H7 (cell line): ENCODE results near the gene RNF187. TPM values are rescaled to one million over a fixed set of nuclear protein-coding genes. Genes with fewer than 3 reads are reported as not detected.

Source experiments
- DNase-seq: peaks from one replicate; pipeline ENCODE4 v3.0.0; 2012
- H3K27me3 ChIP-seq: 2 replicates; pipeline ENCODE4 v1.6.0; 2011; ENCODE audit warnings: mild to moderate bottlenecking, low read length; ENCODE audit not compliant: control insufficient read depth, insufficient read depth
- H3K36me3 ChIP-seq: replicated peaks from 2 replicates; pipeline ENCODE4 v1.5.1; 2011; ENCODE audit warnings: low read length; ENCODE audit not compliant: control insufficient read depth, insufficient read depth
- H3K4me3 ChIP-seq: 2 replicates; pipeline ENCODE4 v1.5.1; 2011; ENCODE audit warnings: low read depth, mild to moderate bottlenecking, control low read depth, low read length, moderate library complexity; ENCODE audit not compliant: insufficient read depth
- total RNA-seq: library from RNA; depleted of rRNA; stranded (reverse); fragments of >200 nt; shearing (Covaris generic); gene quantifications from 2 replicates; pipeline ENCODE4 v1.2.3, GENCODE V29; 2014

RNF187 gene
- total RNA-seq, 1 experiment from 2014 or later, result 183 TPM

DNA sequence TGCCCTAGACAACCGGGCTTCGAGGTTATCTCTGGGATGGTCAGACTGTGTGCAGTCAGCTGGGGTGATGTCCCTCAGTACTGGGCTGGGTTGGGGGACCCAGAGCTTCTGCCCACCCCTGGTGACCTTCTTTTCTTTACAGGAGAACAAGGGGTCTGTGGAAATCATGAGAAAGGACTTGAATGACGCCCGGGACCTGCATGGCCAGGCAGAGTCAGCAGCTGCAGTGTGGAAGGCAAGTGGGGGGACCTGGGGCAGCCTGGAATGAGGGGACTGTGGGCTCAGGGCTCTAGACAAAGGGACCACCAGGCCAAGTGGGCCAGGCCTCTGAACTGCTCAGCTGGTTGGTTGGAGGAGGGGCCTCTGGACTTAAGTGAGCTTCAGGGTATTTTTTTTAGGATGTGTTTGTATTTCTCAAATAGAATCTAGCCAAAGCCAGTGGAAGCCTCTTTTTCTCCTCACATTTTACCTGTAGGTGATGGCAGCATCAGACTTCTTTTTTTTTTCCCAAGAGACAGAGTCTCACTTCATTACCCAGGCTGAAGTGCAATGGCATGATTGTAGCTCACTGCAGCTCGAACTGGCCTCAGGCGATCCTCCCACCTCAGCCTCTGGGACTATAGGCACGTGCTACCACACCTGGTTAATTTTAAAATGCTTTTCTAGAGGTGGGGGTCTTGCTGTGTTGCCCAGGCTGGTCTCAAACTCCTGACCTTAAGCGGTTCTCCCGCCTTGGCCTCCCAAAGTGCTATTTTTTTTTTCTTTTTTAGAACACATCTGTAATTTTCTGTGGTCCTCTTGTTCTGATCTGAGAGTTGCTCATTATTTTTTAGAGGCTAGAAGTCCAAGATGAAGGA is 1.9 kb downstream of the RNF187 start:
- no peaks in the 10 kb centered on the region for H3K27me3 ChIP-seq
- DNase-seq, result no peak
- peak overlapping the region; percentile 88 for H3K4me3 ChIP-seq
- peaks cover 29% of the 10 kb centered on the region for H3K36me3 ChIP-seq

DNA sequence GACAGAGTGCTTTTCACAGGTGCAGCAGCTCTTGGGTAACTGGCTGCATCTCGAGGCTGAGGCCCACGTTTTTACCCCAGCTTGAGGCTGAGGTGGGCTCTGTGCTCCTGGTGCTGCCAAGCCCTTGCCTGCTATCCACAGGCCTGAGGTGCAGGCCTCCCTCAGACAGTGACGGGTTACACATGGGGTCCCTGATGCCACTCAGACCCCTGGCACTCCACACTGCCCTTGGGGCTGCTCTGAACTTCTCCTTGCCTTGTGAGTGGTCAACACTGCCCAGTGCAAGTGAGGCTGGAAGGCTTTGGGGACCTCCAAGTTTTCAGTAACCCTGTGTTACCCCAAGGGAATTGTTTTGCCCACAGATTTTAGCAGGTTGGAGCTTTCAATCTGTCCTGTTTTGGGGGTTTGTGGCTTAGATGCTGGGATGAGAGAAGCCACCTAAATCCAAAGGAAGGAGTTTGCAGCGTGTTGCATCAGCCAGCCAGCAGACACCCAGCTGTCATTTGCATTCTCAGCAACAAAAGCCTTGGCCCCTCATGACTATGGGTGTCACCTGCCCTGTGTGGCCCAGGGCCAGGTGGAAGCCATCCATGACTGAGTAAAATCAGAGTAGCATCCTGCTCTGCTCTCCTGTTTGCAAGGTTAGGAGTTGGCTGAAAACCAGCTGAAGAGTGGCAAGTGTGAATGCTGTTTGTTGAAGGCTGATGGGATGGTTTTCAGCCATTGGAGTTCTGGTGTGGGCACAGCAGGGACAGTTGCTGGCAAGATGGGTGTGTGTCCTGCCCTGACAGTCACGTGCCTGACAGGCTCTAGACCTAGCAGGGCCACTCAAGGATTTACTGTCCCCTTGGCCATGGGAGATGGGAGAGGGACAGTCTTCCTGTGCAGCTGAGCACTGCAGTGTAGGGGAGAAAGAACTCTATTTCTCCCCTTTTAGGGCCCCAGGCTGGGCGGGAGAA is 3.2 kb downstream of the RNF187 start:
- Histone ChIP-seq H3K36me3 (peaks cover 33% of the 10 kb centered on the region), H3K27me3 (no peaks in the 10 kb centered on the region), H3K4me3 (no peak overlapping the region)
- no peak for DNase-seq

DNA sequence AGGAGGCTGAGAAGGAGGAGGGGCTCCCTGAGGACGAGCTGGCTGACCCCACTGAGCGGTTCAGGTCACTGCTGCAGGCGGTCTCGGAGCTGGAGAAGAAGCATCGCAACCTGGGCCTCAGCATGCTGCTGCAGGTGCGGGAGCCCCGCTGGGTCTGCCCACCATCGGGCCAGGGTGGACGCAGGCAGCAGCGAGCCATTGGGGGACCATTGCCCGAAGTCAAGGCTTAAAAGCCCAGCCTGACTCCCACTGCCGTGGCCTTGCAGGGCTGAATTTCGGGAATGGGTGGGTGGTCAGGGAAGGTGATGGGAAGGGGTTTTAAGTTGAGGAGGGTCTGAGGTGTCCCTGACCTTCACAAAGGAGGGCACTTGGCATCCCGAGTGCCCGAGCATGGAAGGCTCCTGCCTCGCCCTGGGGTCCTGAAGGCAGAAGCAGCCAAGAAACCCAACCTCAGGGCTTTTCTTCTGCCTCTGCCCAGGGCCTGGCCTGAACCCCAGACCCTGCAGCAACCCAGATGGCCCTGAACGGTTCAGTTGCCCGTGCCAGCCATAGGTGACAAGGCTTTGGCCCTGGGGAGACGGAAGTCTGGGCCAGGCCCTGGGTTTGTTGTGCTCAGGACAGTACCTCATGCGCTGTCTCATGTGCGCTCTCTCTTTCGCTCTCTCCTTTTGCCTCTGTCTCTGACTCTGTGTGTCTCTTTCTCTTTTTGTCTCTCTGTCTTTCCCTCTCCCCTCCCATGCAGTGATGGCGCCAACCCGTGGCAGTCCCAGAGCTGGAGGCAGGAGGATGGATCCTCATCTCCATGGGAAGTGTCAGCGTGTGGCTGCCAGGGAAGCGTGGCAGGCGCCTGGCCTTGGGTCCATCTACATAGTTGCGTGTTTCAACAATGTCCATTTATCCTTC is 6.2 kb downstream of the RNF187 start:
- H3K4me3 ChIP-seq, result no peak overlapping the region
- no peaks in the 10 kb centered on the region for H3K27me3 ChIP-seq
- peaks cover 33% of the 10 kb centered on the region for H3K36me3 ChIP-seq
- DNase-seq, result no peak

DNA sequence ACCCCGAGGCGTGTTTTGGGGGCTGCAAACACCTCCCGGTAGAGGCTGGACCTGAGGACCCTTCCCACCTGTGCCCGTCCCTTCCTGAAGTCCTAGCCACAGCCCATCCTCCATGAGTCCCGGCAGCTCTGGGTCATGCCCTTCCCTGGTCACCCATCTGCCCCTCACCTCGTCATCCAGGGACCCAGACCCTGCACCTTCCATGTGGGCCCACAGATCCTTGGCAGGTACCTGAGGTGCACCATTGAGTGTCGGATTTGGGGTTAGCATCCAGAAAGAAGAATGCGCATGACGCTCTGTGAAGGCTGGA is 6.8 kb downstream of the RNF187 start:
- no peak overlapping the region for H3K4me3 ChIP-seq
- DNase-seq, result no peak
- peaks cover 31% of the 10 kb centered on the region for H3K36me3 ChIP-seq
- H3K27me3 ChIP-seq, result no peaks in the 10 kb centered on the region

DNA sequence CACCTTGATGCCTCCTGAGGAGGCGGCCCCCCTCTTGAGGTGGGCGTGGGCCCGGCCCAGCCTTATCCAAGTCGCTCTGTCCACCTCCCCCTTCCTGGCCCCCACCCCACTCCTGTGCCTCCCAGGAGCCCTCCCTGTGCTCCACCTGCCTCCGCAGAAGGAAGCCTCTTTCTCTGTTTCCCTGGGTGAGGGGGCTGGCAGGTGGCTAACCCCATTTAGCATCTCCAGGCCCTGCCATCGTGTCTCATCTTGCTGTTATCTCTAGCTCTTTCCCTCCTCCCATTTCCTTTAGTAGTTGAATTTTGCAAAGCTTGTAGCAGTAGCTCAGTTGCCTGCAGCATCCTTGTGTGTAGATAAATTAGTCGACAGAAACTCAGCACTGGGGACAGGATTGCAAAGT is 7.2 kb downstream of the RNF187 start:
- H3K27me3 ChIP-seq, result no peaks in the 10 kb centered on the region
- peaks cover 29% of the 10 kb centered on the region for H3K36me3 ChIP-seq
- DNase-seq, result no peak
- no peak overlapping the region for H3K4me3 ChIP-seq

DNA sequence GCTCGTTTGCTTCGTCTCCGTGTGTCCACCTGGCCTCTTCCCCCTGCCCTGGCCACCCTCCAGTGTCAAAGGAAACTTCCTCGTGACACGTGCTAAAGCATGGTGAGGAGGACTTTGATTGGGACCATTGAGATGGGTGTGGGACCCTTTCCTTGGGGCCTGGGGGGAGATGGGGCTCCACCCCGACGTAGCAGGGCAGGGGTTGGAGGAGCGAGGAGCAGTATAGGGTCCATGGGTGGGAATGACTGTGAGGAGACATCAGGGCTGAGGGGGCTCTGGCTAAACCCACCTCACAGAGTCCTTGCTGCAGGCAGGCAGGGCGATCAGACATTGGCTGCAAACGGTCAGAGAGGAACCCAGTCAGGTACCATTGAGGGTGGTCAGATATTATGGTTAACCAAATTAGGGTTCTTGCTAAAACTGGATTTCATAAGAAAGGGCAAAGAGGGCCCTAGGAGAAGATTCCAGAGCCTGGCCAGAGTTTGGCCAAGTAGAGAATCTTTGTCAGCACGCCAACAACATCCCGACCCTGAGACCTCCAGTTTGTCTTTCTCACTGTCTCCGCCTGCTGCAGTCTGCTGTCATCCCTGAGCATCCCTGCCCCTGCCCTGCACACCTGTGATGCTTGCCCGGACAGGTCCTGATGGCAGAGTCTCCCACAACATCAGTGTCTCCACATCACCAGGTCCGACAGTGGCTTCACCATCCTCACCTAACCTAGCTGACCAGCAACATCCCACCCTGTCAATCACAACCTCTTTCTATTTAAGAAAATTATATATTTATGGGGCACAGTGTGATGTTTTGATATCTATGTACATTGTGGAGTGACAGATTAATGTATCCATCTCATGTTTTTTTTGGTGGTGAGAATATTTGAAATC is 8.0 kb downstream of the RNF187 start:
- H3K27me3 ChIP-seq, result peaks cover 2% of the 10 kb centered on the region; the same call in 1 of the 2 replicates
- H3K36me3 ChIP-seq, result peaks cover 22% of the 10 kb centered on the region
- no peak for DNase-seq
- H3K4me3 ChIP-seq, result no peak overlapping the region

DNA sequence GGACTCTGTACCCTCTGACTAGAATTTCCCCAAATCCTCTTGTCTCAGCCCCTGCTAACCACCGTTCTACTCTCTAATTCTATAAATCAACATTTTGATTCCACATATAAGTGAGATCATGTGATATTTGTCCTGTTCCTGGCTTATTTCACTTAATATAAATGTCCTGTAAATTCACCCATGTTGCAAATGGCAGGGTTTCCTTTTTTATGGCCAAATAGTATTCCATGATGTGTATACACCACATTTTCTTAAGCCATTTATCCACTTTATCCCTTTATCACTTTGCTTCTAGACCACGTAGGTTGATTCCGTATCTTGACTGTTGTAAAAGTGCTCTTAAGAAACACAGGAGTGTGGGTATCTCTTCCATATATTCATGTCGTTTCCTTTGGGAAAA is 8.9 kb downstream of the RNF187 start:
- peaks cover 6% of the 10 kb centered on the region for H3K27me3 ChIP-seq
- H3K36me3 ChIP-seq, result peaks cover 14% of the 10 kb centered on the region
- H3K4me3 ChIP-seq, result no peak overlapping the region
- DNase-seq, result no peak

DNA sequence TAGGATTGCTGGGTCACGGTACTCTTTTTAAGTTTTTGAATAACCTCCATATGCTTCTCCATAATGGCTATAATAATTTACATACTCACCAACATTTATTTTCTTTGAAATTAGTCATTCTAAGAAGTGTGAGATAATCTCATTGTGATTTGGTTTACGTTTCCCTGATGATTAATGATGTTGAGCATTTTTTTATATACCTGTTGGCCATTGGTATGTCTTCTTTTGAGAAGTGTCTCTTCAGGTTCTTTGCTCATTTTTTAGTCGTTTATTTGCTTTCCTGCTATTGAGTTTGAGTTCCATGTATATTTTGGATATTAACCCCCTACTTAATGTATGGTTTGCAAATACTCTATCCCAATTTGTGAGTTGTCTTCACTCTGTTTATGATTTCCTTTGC is 9.3 kb downstream of the RNF187 start:
- H3K27me3 ChIP-seq, result peaks cover 10% of the 10 kb centered on the region
- DNase-seq, result no peak
- peaks cover 14% of the 10 kb centered on the region for H3K36me3 ChIP-seq
- H3K4me3 ChIP-seq, result no peak overlapping the region

DNA sequence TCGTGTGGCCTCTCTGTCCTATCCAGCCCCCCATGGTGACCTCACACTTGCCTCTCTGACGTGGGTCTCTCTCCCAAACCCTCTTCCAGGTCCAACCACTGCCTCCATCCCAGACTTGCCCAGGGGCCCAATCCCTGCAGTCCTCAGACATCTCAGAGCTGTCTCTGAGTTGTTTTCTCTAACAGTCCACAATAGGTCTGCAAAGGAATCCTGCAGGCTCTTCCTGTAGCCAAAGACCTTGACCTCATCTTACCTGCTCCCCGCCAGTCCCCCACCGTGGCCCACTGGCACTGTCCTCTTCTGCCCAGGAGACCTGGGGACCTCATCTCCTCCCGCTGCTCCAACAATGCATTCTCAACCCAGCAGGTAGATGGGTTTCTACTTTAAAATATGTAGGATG is 10.0 kb downstream of the RNF187 start:
- H3K27me3 ChIP-seq, result peaks cover 14% of the 10 kb centered on the region
- peaks cover 14% of the 10 kb centered on the region for H3K36me3 ChIP-seq
- no peak overlapping the region for H3K4me3 ChIP-seq
- DNase-seq, result no peak

DNA sequence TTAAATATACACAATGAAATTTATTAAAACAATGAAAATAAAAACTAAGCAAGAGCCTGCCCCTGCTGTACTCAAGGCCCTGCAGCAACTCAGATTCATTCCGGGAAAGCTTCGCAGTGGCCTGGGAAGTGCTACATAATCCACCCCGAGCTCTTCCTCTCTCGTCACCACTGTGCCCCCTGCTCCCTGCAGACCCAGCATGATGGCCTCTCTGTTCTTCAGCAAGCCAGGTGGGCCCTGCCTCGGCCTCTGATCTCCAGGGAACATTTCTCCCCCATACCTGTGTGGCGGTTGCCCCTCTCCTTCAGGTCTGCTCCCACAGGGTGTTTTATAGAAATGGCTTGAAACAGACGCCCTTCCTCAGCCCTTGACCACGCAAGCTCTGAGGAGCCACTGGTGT is 10.6 kb downstream of the RNF187 start:
- no peak for DNase-seq
- peaks cover 14% of the 10 kb centered on the region for H3K36me3 ChIP-seq
- peaks cover 14% of the 10 kb centered on the region for H3K27me3 ChIP-seq
- no peak overlapping the region for H3K4me3 ChIP-seq

DNA sequence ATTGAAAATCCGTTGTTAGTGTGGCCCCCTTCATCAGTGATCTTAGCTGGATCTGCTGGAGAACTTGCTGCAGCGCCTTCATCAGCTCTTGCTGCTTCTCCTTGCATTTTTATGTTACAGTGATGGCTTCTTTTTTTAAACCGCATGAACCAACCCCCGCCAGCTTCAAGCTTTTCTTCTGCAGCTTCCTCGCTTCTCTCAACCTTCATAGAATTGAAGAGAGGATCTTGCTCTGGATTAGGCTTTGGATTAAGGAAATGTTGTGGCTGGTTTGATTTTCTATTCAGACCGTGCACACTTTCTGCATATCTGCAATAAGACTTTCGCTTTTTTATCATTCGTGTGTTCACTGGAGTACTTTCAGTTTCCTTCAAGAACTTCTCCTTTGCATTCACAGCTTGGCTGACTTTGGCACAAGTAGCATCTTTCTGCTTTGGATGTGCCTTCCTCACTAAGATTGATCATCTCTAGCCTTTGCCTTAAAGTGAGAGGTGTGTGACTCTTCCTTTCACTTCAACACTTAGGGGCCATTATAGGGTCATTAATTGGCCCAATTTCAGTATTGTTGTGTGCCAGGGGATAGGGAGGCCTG is 13.1 kb downstream of the RNF187 start:
- no peaks in the 10 kb centered on the region for H3K36me3 ChIP-seq
- peaks cover 16% of the 10 kb centered on the region for H3K27me3 ChIP-seq
- DNase-seq, result no peak
- H3K4me3 ChIP-seq, result no peak overlapping the region

DNA sequence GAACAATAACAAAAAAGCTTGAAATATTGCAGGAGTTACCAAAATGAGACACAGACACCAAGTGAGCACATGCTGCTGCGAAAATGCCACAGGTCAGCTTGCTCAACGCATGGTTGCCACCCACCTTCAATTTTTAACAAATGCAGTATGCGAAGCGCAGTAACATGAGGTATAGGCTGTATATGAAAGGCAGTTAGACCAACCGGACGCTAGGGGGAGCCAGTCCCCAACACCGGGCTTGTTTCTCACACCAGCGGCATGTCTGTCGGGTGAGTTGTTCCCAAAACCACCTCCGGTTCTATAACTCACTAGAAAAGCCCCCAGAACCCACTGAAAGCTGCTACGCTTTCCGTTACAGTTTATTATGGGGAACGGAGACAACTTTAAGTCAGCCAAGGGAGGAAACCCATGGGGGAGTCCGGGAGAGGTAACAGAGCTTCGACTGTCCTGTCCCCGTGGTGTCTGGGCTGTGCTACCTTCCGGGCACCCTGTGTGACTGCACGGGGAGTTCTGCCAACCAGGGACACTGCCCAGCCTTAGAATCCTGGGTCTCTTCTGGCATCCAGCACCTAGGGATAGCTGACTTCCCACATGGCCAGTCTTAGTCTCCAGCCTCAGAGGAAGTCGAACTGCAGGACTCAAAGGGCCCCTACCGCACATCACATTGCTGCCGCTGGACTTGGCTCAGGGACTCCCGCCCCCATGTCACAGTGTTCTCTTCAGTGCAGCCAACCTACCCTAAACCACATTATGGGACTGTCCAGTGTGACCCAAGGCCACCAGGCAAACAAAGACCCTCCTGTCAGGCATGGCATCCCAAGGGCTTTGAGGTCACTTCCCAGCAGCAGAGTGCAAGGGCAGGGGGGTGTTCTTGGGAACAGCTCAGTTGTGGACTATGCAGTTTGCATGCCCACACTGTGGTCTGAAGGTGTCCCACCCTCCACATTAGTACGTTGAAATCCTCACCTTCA is 14.0 kb downstream of the RNF187 start:
- peaks cover 16% of the 10 kb centered on the region for H3K27me3 ChIP-seq

More for the DNA sequence above, 14.0 kb downstream of the RNF187 start:
- H3K36me3 ChIP-seq, result no peaks in the 10 kb centered on the region
- H3K4me3 ChIP-seq, result no peak overlapping the region
- peak; percentile 84 for DNase-seq
